ENCODE data around the gene ZEB2.
"Not testable (repeated sequence)": the region's sequence is repeated elsewhere in the genome, so short reads cannot be mapped to it uniquely, and the experiment has no call there.

ZEB2 gene

DNA sequence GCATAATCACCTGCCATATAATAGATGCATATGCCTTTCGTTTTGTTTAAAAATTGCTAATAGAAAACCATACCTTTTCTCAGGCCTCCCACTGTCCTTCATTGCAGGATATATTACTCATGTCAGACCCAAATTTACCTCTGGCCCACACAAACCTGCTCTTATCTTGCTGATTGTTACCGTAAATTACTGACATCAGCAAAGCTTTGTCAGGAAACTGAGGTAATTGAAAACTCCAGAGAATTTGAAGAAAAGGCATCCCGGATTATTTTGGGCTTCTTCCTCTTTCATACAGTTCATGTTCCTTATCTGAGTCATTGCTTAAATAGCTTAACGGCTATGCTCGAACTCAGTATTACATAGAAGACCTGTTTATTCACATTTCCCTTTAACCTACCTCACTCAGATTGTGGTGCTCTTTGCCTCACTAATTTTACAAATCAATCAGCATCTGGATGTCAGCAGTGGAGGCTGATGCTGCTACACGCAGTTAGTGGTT lies 145.7 kb downstream of the ZEB2 start:
- DNase-seq, result no peak

DNA sequence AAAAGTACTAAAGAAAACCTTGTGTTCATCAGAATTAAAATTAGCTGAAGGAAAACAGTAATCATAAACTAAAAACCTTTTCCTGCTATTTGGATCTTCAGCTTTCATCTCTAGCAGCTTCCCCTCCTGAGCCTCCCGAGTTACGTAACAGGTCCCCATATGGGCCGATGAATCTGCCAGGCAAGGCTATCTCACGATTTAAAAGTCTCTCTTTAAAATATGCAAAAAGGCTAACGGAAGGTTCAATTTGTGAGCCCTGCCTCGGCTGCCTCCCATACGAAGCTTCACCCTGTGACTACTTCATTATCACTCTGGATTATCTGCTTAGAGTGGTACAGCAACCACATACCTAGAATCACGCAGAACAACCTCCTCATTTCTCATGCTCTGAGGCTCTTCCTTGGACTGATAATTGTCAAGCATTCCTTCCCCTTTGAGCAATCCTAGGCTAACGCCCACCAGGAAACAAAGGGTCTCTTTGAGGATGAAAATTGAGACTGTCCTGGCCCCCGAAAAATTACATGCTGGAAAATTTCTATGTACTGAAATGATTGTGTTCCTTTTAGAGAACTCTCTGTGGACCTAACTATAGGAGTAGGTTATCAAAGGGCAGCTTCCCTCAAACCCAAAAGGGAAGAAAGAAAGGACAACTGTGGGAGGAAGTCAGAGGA lies 147.4 kb downstream of the ZEB2 start:
- DNase-seq, result no peak

DNA sequence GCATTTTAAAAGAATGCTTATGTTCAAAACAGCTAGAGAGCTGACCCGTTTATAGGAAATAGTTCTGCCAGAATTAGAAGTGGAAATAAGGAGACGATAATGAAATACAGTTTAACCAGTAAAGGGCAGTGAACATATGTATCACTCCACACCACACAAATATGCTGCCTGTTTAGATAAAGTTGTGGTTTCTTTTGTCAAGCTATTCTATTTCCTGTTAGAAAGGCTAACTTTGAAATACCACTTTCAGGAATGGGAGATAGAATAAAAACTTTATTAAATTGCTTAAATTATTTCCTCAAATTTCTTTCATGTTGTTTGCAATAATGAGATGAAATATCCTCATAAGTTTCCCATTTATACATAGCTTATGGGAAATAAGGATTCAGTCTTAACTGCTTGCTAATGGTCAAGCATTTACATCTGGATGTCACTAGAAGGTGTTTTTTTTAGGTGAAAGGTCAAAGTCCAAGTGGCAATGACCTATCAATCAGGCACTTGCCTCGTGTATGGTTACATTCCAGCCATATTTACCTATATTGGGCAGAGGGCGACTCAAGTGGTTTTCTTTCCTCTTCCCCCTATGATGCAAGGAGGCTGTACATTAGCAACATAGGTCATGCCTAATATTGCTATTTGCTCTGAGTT lies 148.9 kb downstream of the ZEB2 start:
- no peak for DNase-seq

DNA sequence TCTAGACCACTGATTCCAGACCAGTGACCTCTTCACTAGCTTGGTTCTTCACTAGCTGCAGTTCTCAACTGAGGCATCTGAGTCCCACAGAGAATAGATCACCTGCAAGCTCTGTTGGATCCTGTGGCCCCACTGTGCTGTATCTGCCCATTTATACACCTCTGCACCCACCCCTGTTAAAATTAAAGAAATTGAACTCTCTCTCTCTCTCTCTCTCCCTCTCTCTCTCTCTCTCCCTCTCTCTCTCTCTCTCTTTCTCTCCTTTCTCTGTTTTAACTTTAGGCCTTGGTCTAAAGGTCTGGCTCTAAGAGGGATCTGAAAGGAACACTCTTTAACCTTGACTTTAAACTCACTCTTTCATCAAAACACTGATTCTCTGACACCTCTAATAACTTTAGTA lies 150.5 kb downstream of the ZEB2 start:
- no peak for DNase-seq

DNA sequence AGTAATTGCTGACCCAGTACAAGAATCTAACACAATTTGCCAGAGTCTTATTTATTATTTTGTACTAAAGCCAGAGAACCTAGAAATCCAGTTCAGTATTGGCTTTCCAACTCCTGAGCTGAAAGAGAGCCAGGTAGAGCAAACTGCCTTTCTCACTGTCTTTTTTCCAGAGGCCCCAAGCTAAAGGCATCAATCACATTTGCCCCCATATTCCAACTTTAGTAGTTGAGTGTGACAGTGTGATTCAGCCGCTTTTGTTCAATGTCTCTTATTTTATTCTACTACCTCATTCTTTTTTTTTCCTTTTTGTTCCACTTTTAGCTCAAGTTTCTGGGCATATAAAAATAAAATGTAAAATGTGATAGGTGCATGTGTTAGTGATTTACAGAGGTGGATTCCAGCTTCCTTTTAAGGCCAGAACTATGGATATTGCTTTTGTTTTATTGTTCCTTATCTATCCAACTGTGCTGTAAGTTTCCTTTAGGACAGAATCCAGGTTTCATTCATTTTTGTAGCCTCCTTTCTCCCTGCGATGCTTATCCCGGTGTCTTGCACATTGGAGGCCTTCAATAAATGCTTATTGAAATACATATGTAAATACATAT lies 153.0 kb downstream of the ZEB2 start:
- no peak for DNase-seq

DNA sequence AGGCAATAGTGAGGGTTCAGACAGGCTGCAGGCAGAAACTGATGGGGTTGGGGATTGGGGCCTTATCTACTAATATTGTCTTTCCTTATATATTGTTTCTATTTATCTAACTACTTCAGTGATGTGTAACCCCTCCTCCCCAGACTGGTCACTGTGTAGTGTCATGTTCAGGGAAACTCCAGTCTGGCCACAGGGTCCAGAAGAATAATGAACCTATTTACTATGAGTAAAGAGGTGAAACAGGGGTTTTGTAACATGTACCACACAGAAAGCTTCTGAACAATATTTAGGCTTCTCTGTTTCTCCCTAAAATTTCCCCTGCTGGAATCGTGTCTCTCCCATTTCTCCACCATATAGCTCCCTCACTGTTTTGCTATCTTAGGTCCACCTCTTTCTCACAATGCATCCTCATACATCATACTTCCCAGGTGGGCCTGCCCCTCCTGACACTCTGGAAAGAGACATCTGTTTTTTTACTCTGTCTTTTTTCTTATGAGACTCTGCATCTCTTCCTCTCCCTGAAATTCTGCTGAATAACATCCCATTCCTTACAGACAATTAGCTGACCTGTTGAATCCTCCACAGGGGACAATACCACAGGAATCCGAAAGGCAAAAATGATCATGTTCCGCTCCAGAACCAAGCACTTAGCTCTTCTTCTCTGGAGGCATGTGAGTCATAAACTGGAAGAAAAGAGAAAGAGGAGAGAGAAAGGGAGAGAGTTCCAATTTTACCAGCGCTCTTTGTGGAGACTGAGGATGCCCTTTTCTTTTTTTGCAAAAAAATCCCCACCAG lies 154.8 kb downstream of the ZEB2 start:
- DNase-seq, result no peak

DNA sequence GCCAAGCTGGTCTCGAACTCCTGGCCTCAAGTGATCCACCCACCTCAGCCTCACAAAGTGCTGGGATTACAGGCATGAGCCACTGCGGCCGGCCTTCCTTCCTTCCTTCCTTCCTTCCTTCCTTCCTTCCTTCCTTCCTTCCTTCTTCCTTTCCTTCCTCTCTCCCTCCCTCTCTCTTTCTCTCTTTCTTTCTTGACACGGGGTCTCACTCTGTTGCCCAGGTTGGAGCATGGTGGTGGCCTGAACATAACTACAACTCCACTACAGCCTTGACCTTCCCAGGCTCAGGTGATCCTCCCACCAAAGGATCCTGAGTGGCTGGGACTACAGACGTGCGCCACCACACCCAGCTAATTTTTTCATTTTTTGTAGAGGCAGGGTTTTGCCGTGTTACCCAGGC lies 155.7 kb downstream of the ZEB2 start:
- DNase-seq, result not testable (repeated sequence)

DNA sequence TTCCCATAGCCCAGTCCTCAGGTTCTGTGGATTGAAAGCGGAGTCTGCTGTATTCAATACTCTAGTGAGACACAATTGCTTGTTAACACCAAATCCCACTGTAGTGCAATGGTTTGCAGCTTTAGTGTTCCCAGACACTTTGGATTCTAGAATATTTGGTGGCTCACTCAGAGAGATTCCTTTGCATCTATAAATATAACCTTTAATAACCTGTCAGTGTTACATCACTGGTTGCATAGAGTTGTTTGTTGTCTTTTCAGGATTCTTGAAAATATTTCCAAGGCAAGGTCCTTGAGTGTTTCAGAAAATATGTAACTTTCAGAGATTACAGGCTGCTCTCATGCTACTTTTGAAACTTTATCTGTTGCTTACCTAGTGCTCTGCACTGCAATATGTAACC lies 157.5 kb downstream of the ZEB2 start:
- no peak for DNase-seq

DNA sequence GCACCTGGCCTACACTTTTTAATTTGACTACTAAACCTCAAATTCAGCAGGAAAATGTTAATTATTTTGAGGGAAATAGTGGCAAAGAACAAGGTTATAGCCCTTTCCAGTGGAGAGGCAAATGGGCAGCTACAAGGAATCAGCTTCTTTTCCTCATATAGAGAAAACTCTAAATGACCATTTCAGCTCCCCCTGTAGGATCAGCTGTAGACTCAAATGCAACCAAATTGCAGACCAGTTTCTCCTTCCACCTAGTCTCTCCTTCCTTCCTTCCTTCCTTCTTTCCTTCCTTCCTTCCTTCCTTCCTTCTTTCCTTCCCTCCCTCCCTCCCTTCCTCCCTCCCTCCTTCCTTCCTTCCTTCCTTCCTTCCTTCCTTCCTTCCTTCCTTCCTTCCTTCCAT lies 158.2 kb downstream of the ZEB2 start:
- DNase-seq, result no peak

DNA sequence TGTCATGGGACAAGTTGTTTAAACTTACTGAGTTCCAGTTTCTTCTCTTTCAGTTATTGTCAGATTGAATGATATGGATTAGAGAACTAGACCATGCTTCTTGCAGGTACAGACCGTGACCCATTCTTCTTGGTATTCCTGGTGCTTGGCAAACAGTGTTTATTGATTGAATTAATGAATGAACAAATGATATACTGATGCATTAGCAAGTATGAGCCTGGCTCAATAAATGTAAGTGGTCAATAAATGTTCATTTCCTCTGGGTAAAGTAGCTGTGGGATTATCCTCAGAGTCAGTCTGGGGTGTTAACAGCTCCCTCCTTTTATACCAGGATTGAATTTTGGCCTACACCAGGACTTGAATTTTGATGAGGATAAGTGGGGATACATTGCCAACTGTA lies 160.2 kb downstream of the ZEB2 start:
- DNase-seq, result no peak

DNA sequence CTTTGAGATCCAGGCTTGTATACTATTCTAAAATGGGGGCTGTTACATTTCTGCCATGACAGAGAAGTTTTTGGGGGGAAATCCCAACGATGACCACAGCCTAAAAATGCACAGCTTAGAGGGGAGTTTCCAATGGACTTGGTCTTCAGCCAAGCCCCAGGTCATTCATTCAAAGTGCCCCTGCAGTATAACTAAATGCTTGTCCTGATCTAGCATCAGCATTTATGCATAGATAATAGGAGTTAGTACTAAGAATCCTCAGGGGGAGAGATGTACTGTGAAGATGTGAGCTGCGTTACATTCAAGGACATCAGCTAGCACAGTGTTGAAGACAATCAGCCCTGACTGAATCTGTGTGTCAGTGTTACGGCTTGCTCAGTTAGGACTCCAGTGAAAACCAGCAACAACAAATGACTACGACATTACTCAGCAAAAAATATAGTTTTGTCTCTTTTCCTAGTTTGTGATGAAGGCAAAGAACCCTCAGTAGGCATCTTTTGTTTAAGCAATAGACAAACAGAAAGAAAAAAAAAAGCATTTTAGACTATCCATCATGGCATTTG lies 160.9 kb downstream of the ZEB2 start:
- no peak for DNase-seq

DNA sequence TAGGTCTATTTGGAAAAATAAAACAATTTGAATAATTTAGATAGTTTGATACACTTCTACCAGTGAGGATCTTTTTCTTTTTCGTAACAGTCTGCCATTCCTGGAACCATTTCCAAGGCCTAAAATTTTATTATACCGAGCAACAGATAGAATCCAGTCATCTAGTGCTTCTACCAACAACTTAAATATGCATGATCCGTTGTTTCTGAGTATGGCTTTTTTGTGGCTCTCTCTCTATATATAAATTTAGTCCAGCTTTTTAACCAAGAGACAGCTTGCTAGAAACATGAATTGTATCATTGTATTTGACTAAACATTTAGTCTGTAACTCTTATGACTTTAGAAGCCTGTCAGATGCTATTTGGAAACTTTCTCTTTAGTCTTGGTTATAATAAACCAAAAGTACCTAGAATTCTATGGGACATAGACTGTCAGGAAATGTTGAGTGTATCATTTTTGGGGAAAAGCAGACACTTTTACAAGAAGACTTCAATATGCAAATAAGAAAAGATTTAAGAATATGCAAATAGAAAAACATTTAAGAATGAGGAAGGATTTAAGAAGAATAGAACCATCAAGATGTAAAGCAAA lies 161.4 kb downstream of the ZEB2 start:
- no peak for DNase-seq

DNA sequence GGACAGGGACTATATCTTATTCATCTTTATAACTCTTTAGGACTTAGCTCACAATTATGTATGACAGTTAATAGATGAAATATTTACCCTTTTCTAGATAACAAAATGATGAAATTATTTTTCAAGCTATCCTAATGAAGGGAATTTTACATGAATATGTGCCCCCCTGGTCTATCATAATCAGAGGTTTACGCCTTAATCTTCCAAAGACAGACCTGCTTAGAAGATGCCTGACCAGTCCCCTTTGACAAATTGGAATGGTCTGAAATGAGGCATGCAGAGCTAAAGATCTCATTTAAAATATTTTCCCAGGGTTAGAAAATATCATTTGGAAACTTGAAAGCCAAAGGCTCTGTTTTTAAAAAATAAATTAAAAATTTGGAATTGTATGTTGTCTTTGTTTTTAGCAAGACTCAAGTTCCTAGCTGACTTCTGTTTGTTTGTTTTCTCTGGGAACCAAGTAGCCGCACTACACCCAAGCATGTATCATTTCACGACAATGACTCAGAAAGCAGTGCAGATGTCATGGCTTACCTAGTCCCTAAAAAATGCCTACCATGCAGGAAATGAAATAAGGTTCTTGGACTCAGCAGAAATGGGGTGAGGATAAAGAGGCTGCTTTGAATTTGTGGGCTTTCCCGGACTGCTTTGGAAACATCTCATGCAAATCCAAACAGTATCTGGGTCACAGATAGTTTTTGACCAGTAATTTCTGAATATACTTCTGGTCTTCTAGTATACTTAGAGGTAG lies 162.1 kb downstream of the ZEB2 start:
- no peak for DNase-seq

DNA sequence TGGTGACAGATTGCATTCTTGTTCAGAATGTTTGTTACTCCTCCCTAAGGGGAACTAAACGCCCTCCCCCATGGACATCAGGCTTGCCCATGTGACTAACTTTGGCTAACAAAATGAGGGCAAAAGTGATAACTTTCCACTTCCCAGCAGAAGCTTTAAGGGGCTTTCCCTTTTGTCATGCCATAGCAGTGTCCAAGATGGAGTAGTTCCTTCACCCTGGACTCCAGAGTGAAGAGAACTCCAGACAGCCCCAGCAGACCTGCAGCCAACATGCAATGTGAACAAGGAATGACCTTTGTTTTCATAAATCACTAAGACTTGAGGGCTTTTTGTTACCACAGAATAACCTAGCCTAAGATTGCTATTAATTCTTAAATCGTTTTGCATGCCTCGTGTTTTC lies 163.5 kb downstream of the ZEB2 start:
- no peak for DNase-seq

DNA sequence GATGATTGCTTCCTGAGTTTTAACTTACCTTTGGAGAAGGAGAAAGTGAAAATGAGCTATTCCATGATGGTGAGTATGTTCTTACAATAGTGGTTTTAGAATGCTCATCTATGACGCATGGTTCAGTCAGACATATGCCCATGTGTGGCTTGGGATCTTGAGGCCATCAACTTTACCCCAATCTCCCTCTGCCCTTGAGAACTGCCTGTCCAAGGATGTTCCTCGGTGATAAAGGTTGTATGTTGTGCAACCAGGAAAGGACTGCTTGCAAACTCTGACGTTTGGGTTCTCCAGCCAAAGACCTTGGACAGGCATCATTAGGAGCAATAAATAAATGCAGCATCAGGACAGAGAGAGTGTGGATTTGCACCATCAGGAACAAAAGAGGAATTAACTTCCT lies 165.0 kb downstream of the ZEB2 start:
- DNase-seq, result no peak

DNA sequence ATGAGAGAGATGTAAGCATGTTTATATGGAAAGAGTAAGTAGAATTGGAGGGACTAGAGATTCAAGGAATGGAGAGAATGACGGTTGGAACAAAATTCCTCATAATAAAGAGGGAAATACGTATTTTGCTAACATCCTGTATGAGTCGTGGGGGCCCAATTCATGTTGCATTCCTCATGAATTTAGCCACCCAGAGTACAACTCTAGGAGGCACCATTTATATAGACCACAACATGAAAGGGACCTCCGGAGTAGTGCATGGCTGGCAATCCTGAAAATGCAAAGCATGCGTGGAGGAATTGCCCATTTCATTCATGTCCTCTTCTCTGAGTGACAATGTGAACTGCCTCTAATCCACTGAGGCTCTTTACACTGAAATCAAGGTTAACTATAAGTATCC lies 168.2 kb downstream of the ZEB2 start:
- no peak for DNase-seq

DNA sequence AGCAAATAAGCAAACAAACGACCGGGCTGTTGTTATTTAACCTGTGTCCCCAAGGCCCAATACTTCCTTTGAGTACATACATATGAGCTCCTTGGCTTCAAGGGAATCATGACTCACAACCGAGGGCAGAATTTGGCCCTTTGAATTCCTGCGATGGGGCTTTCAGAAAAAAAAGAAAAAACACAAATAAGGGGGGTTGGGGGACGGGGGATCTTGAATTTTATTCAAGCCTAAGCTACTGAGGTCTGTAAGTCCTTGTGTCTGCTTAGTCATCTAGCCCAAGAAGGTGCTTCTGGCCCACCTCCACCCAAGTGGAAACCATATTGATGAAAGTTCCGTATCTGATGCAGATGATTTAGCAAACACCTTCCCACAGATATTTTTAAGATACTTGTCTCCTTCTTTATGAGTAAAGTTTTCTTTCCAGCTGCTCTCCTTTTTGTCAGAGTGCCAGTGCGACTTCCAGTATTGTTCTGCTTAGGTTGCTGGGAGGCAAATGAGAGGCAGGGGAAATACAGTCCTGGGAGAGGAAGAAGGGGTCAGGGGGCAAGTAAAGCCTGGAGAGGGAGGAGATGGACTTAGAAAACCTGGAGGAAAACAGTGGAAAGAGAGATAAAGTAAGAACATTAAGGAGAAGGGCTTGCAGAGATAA lies 169.6 kb downstream of the ZEB2 start:
- DNase-seq, result no peak

DNA sequence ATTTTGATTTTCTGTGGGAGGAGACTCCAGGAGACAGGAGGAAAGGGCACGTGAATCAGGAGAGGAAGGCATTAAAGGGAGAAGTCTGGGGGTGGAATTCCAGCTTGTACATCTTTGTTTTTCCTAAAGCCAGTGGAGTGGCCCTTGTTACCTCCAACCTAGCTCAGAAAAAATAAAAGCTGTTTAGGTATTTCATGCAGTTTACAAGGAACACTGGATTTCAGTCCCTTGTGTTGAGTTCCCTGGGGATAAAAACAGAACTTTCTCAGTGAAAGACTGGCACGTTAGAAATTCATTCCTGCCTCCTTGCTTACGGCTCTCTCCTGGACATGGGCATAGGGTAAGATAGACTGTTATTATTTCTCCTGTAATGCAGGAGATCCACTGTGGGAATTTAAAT lies 170.2 kb downstream of the ZEB2 start:
- no peak for DNase-seq

DNA sequence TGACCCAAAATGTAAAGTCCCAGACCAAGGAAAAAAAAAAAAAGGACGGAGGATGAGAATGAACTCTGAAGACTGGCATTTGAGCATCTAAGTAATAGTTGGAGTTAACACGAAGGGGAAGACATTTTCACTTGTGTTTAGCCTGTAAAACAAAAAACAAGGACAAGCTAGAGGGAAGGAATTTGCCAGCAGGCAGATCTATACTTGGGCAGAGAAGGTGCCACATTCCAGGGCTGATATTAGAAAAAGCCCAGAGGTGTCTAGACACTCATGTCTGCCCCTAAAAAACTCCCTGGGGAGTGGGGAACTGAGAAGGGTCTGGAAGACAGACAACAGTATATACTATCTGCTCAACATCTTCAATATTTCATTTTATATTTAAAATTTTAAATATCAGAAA lies 171.1 kb downstream of the ZEB2 start:
- DNase-seq, result no peak

DNA sequence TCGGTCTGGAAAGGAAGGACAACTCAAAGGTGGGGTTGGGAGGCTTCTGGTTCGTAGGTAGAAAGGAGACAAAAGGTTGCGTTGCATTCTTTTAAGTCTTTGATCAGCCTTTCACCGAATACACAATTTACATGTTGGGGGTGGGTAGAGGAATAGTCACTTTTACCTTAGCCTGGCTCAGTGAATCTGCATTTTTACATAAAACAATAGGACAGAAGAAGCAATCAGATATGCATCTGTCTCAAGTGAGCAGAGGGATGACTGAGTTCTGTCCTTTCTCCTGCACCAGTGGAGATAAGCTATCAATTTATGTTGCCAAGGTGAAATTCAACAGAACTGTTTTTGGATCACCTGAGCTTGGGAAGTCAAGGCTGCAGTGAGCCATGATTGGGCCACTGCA lies 173.7 kb downstream of the ZEB2 start:
- no peak for DNase-seq

DNA sequence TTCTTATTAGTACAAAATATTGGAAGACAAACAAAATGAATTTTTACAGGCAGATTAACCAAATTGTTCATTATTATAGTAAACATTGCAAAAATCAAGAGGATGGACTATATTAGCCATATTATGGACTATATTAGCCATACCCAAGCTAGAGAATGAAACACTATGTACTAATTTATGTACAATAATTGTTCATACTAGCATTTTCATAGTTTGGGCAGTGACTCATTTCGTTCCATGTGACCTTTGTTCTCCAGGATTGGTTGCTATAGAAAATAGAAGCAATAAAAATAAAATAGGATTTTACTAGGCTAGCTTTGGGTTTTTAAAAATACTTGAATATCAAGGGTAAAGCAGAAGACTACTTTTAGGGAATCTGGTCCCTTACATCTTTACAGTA lies 176.8 kb downstream of the ZEB2 start:
- no peak for DNase-seq

DNA sequence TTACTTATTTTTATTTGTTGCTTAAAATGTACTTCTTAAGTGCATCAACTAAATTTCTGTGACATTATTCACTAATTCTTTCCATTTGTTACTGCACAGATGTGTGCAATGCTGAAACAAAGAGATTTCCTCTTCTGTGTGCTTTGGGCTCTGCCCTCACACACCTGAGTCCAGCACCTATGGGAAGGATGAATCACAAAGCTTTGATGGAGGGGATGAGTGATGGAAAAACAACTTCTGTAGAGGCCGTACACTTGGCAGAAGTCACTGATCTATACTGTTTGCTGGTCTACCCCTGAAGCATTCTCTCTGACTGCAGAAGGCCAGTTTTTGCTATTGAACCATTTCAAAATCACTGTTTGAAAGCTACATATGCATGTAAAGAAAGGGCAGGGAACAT lies 178.4 kb downstream of the ZEB2 start:
- no peak for DNase-seq

Measured in NCI-H1417 treated with DMSO at 0.1 percent for 48 hours (cell line).